ENCODE data around the gene GALNT2.

- TF ChIP-seq CTCF (IDR thresholded peaks at IDR 0.05) (no peak), POLR2A (IDR thresholded peaks at IDR 0.05) (no peak), EP300 (IDR thresholded peaks at IDR 0.05) (no peak)
Measured at GRCh38 chr1:230176326-230176725, 109.3 kb downstream of the GALNT2 start.

Measured in ovary (tissue), 3 donors.